T-helper 22 cell (primary cell): ENCODE results near the gene LYZL6.
A peak's percentile ranks its signal among the peaks of the same experiment; 100 is the strongest.
"Not testable (repeated sequence)": the region's sequence is repeated elsewhere in the genome, so short reads cannot be mapped to it uniquely, and the experiment has no call there.

Source experiments
- DNase-seq: peaks from one replicate; pipeline ENCODE4 v3.0.0-alpha.2; 2020; ENCODE audit warnings: low read depth

Gene LYZL6

GRCh38 chr17:35947156-35947585, 3.7 kb upstream of the LYZL6 start:
- no peak for DNase-seq

- DNase-seq: no peak
Observed at GRCh38 chr17:35944151-35944550, 638 bp upstream of the LYZL6 start.

GRCh38 chr17:35942588-35943186, 826 bp downstream of the LYZL6 start:
- no peak for DNase-seq

GRCh38 chr17:35938492-35938891, 5.0 kb downstream of the LYZL6 start:
- DNase-seq: not testable (repeated sequence)

GRCh38 chr17:35936063-35936462, 7.5 kb downstream of the LYZL6 start:
- no peak for DNase-seq

- DNase-seq: no peak
Observed at GRCh38 chr17:35934760-35935159, 8.8 kb downstream of the LYZL6 start.

GRCh38 chr17:35932586-35932985, 10.9 kb downstream of the LYZL6 start:
- no peak for DNase-seq

GRCh38 chr17:35931794-35932425, 11.6 kb downstream of the LYZL6 start:
- DNase-seq: no peak

GRCh38 chr17:35930211-35931065, 13.1 kb downstream of the LYZL6 start, which contains the start of gene RDM1:
TSS of gene RDM1 (minus strand) at chr17:35930773. CDS start at chr17:35930727, 46 bp downstream.
- peak; percentile 9 for DNase-seq

GRCh38 chr17:35927714-35928113, 15.8 kb downstream of the LYZL6 start:
- DNase-seq: no peak

- no peak for DNase-seq
Observed at GRCh38 chr17:35923609-35924114, 19.9 kb downstream of the LYZL6 start.

GRCh38 chr17:35920229-35920628, 23.3 kb downstream of the LYZL6 start:
- DNase-seq: no peak

- DNase-seq: no peak
Observed at GRCh38 chr17:35918665-35919064, 24.8 kb downstream of the LYZL6 start.

- DNase-seq: no peak
Observed at GRCh38 chr17:35917519-35918213, 25.8 kb downstream of the LYZL6 start.

GRCh38 chr17:35915153-35915964, 28.2 kb downstream of the LYZL6 start:
- DNase-seq: no peak

GRCh38 chr17:35914354-35914753, 29.2 kb downstream of the LYZL6 start:
- DNase-seq: no peak

GRCh38 chr17:35913609-35914008, 29.9 kb downstream of the LYZL6 start:
- no peak for DNase-seq

- no peak for DNase-seq
Observed at GRCh38 chr17:35912942-35913341, 30.6 kb downstream of the LYZL6 start.

- no peak for DNase-seq
Observed at GRCh38 chr17:35912339-35912912, 31.1 kb downstream of the LYZL6 start.

GRCh38 chr17:35909408-35909807, 34.1 kb downstream of the LYZL6 start:
- DNase-seq: no peak

- no peak for DNase-seq
Observed at GRCh38 chr17:35907691-35908090, 35.8 kb downstream of the LYZL6 start.
